ES-I3 (cell line): ENCODE measurements around the gene NCF2.

Source experiments
- H3K36me3 ChIP-seq: 2 replicates; pipeline ENCODE4 v1.6.1; 2013; ENCODE audit warnings: mild to moderate bottlenecking, low read length, control low read depth, moderate library complexity; ENCODE audit not compliant: insufficient read depth
- H3K4me1 ChIP-seq: 2 replicates; pipeline ENCODE4 v1.6.1; 2013; ENCODE audit warnings: mild to moderate bottlenecking, control low read depth, low read length; ENCODE audit not compliant: insufficient read depth
- H3K9ac ChIP-seq: 2 replicates; pipeline ENCODE4 v1.6.1; 2013; ENCODE audit warnings: low read depth, mild to moderate bottlenecking, low read length, moderate library complexity
- H3K9me3 ChIP-seq: 2 replicates; pipeline ENCODE4 v1.6.1; 2013; ENCODE audit warnings: mild to moderate bottlenecking, low read length, moderate library complexity; ENCODE audit not compliant: control insufficient read depth, insufficient read depth

The NCF2 gene

GRCh38 chr1:183567584-183567983 lies 22.7 kb downstream of the NCF2 start:
- no peaks in the 10 kb centered on the region for H3K4me1 ChIP-seq
- H3K9ac ChIP-seq, result no peak overlapping the region
- H3K36me3 ChIP-seq, result no peaks in the 10 kb centered on the region
- H3K9me3 ChIP-seq, result no peaks in the 10 kb centered on the region

GRCh38 chr1:183566026-183566425 lies 24.2 kb downstream of the NCF2 start:
- Histone ChIP-seq H3K36me3 (no peaks in the 10 kb centered on the region), H3K9ac (no peak overlapping the region), H3K4me1 (no peaks in the 10 kb centered on the region), H3K9me3 (no peaks in the 10 kb centered on the region)

GRCh38 chr1:183565261-183565660 lies 25.0 kb downstream of the NCF2 start:
- H3K9me3 ChIP-seq, result no peaks in the 10 kb centered on the region
- H3K9ac ChIP-seq, result no peak overlapping the region
- no peaks in the 10 kb centered on the region for H3K4me1 ChIP-seq
- no peaks in the 10 kb centered on the region for H3K36me3 ChIP-seq

GRCh38 chr1:183562701-183563100 lies 27.6 kb downstream of the NCF2 start:
- H3K9me3 ChIP-seq, result no peaks in the 10 kb centered on the region
- no peaks in the 10 kb centered on the region for H3K36me3 ChIP-seq
- no peaks in the 10 kb centered on the region for H3K4me1 ChIP-seq
- H3K9ac ChIP-seq, result no peak overlapping the region

GRCh38 chr1:183559061-183559460 lies 31.2 kb downstream of the NCF2 start:
- no peaks in the 10 kb centered on the region for H3K36me3 ChIP-seq
- no peaks in the 10 kb centered on the region for H3K4me1 ChIP-seq
- no peak overlapping the region for H3K9ac ChIP-seq
- H3K9me3 ChIP-seq, result no peaks in the 10 kb centered on the region

GRCh38 chr1:183554577-183554976 lies 35.7 kb downstream of the NCF2 start:
- H3K4me1 ChIP-seq, result no peaks in the 10 kb centered on the region
- H3K36me3 ChIP-seq, result peaks cover 9% of the 10 kb centered on the region; the same call in 1 of the 2 replicates
- H3K9ac ChIP-seq, result no peak overlapping the region
- H3K9me3 ChIP-seq, result no peaks in the 10 kb centered on the region

GRCh38 chr1:183553764-183554163 lies 36.5 kb downstream of the NCF2 start:
- no peaks in the 10 kb centered on the region for H3K4me1 ChIP-seq
- peaks cover 9% of the 10 kb centered on the region; the same call in 1 of the 2 replicates for H3K36me3 ChIP-seq
- no peak overlapping the region for H3K9ac ChIP-seq
- H3K9me3 ChIP-seq, result no peaks in the 10 kb centered on the region

GRCh38 chr1:183553331-183553730 lies 36.9 kb downstream of the NCF2 start:
- Histone ChIP-seq H3K36me3 (peaks cover 9% of the 10 kb centered on the region; the same call in 1 of the 2 replicates), H3K9ac (no peak overlapping the region), H3K4me1 (no peaks in the 10 kb centered on the region), H3K9me3 (no peaks in the 10 kb centered on the region)

GRCh38 chr1:183552891-183553290 lies 37.4 kb downstream of the NCF2 start:
- no peaks in the 10 kb centered on the region for H3K9me3 ChIP-seq
- no peaks in the 10 kb centered on the region for H3K4me1 ChIP-seq
- peaks cover 9% of the 10 kb centered on the region; the same call in 1 of the 2 replicates for H3K36me3 ChIP-seq
- H3K9ac ChIP-seq, result no peak overlapping the region

- Histone ChIP-seq H3K4me1 (peaks cover 2% of the 10 kb centered on the region; the same call in 1 of the 2 replicates), H3K9me3 (no peaks in the 10 kb centered on the region), H3K9ac (no peak overlapping the region), H3K36me3 (peaks cover 9% of the 10 kb centered on the region; the same call in 1 of the 2 replicates)
Observed at GRCh38 chr1:183552441-183552840, 37.8 kb downstream of the NCF2 start.

GRCh38 chr1:183551924-183552323 lies 38.3 kb downstream of the NCF2 start:
- H3K36me3 ChIP-seq, result peaks cover 9% of the 10 kb centered on the region; the same call in 1 of the 2 replicates
- H3K9me3 ChIP-seq, result no peaks in the 10 kb centered on the region
- H3K9ac ChIP-seq, result no peak overlapping the region
- H3K4me1 ChIP-seq, result peaks cover 8% of the 10 kb centered on the region; the same call in 1 of the 2 replicates

GRCh38 chr1:183550915-183551314 lies 39.3 kb downstream of the NCF2 start:
- H3K9me3 ChIP-seq, result no peaks in the 10 kb centered on the region
- H3K36me3 ChIP-seq, result peaks cover 9% of the 10 kb centered on the region; the same call in 1 of the 2 replicates
- peaks cover 17% of the 10 kb centered on the region; the same call in 1 of the 2 replicates for H3K4me1 ChIP-seq
- no peak overlapping the region for H3K9ac ChIP-seq

- Histone ChIP-seq H3K36me3 (peaks cover 15% of the 10 kb centered on the region; the same call in 1 of the 2 replicates), H3K4me1 (peaks cover 17% of the 10 kb centered on the region; the same call in 1 of the 2 replicates), H3K9ac (no peak overlapping the region), H3K9me3 (no peaks in the 10 kb centered on the region)
Observed at GRCh38 chr1:183548116-183548515, 42.1 kb downstream of the NCF2 start.

GRCh38 chr1:183546427-183546826 lies 43.8 kb downstream of the NCF2 start:
- peaks cover 17% of the 10 kb centered on the region; the same call in 1 of the 2 replicates for H3K4me1 ChIP-seq
- H3K9me3 ChIP-seq, result no peaks in the 10 kb centered on the region
- H3K9ac ChIP-seq, result no peak overlapping the region
- peaks cover 12% of the 10 kb centered on the region; the same call in 1 of the 2 replicates for H3K36me3 ChIP-seq

- H3K36me3 ChIP-seq, result peaks cover 12% of the 10 kb centered on the region; the same call in 1 of the 2 replicates
- no peak overlapping the region for H3K9ac ChIP-seq
- H3K9me3 ChIP-seq, result no peaks in the 10 kb centered on the region
- peaks cover 17% of the 10 kb centered on the region; the same call in 1 of the 2 replicates for H3K4me1 ChIP-seq
Observed at GRCh38 chr1:183544598-183545297, 45.5 kb downstream of the NCF2 start.
